GM21619 (cell line): ENCODE data around the gene HASPIN.

ENCODE experiments used
- ATAC-seq: cut with Tn5 transposase; IDR thresholded peaks from one replicate; pipeline ENCODE4 v1.9.1; 2021; ENCODE audit not compliant: unreplicated experiment

HASPIN gene

GRCh38 chr17:3723556-3724377, at the start of gene HASPIN:
Gene HASPIN (plus strand): TSS chr17:3723903. CDS start chr17:3723936, 33 bp downstream.
- peak; percentile 82 for ATAC-seq

DNA sequence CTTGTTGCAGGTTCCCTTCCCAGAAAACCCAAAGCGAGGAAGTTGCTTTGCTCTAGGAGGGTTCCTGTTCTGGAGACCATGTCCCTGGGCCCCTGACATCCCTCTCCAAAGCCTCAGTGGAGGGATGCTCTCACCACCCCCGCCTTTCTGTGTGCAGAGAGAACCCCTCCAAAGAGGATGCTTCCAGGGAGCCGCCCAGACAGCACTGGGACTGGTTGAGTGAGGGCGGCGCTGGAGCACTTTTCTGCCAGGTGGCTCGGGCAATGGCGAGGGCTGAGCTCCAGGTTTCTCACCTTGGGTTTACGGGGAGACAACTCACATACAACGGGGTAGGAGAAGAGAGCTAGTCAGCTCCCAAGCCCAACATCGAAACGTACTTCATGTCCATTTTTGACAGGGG, 47.8 kb upstream of the HASPIN start:
- ATAC-seq: no peak

DNA sequence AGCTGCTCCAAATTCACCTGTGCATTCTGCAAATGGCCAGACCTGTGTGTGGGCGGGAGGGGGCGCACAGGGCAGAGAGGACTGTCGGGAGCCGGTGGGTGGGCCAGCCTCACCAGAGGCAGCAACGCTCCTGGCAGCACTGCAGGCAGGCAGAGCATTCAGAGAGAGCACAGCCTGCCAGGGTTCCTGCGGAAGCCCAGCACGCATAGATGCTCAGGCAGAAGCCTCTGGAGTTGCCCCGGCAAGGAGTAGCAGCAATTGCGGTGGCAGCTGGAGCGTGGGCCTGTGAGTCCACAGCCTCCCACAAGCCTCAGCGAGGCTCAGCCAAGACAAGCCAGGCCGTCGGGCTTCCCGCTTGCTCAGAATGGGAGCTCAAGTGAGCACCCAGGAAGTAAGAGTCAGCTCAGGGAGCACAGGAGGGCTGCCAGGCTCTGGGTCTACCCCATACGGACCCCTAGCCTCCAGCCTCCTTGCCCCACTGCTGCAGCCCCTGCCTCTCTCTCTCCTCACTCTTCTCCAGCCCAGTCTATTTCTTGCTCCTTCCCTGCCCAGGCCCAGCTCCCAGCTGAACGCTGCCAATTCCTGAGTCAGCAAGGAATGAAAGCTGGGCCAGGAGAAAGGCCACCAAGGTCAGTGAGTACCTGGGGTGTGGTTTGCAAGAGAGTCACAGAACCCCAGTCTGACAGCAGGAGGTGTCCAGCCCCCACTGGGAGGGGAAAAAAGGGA, 45.4 kb upstream of the HASPIN start:
- no peak for ATAC-seq

DNA sequence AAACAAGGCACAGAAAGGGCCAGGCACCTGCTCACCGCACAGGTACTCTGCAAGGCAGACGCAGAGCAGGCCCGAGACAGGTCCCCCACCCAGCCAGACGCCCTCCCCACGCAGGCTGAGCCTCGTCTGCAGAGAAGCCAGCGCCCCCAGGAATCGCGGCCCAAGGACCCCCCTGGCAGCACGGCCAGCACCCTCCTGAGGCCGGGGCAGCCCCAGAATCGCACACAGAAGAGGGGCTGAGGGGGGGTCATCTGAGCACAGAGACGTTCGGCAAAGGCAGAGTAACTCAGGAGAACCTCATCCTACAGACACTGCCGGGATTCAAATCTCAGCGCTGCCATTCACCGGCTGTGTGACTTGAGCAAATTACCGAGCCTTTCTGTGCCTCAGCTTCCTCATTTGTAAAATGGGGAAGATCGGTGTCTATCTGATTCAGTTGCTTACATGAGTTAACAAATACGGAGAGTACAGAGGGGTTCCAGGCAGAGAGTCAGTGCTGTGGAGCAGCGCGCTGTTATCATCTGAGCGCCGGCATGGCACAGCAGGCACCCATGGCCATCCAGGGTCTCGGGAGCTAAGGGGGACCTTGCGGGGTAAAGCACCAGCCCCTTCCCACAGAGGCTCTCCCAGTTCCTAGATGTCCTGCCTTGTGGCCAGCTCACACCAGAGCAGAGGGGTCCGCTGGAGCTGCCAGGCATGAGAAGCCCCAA, 44.7 kb upstream of the HASPIN start:
- ATAC-seq: no peak

DNA sequence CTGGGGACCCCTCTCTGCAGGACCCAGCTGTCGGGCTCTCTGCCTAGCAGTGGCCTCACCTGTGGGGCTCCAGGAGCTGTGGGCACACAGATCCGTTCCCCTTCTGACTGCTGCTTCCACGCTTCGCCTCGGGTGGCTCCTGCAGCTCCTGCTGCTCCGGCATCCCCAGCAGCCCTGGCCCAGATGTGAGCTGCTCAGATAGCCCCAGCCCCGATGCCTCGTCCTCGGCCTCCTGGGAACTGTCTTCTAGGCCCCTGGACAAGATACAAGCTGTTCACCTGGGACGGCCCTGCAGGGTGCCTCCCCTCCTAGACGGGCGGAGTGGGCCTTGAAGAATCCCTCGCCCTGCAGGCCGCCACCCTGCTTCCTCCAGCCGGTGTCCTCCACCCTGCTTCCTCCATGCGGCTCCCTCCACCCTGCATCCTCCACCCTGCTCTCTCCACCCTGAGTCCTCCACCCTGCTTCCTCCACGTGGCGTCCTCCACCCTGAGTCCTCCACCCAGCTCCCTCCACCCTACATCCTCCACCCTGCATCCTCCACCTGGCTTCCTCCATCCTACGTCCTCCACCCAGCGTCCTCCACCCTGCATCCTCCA, 44.1 kb upstream of the HASPIN start:
- no peak for ATAC-seq

- no peak for ATAC-seq
Measured at GRCh38 chr17:3681057-3681456, 42.6 kb upstream of the HASPIN start.

GRCh38 chr17:3681565-3681964, 42.1 kb upstream of the HASPIN start:
- ATAC-seq: no peak

DNA sequence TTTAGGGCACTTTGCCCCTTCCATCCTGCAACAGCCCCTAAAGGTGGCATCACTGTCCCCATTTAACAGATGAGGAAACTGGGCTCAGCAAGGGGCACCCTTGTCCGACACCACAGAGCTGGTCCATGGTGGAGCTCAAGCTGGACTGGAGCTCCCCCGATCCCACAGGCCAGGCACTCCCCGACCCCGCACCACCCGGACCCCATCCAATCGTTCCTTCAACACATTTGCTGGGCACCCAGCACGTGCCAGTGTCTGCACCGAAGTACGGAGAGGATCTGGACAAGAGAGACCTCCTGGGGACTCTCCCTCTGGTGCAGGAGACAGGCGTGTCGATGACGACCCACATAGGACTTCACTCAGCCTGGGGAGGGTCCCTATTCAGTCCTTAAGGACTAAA, 41.7 kb upstream of the HASPIN start:
- no peak for ATAC-seq

DNA sequence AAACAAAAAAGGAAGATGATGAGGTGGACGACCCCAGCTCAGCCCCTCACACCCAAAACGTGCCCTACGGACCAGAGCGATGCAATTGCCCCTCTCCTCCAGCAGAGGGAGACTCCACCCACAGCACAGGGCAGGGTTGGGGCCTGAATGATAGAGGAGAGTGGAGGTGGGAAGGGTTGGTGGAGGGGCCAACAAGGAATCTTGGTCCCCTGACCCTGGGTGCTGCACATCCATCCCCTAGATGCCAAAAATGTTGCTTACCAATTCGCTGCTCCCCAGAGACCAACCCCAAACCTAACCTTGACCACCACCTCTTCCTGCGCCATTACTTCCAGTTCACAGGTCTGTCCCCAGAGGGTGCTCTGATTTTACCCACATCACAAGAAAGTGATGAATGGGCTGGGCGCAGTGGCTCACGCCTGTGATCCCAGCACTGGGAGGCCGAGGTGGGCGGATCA, 40.6 kb upstream of the HASPIN start:
- peak; percentile 67 for ATAC-seq

GRCh38 chr17:3685174-3685573, 38.5 kb upstream of the HASPIN start:
- ATAC-seq: no peak

DNA sequence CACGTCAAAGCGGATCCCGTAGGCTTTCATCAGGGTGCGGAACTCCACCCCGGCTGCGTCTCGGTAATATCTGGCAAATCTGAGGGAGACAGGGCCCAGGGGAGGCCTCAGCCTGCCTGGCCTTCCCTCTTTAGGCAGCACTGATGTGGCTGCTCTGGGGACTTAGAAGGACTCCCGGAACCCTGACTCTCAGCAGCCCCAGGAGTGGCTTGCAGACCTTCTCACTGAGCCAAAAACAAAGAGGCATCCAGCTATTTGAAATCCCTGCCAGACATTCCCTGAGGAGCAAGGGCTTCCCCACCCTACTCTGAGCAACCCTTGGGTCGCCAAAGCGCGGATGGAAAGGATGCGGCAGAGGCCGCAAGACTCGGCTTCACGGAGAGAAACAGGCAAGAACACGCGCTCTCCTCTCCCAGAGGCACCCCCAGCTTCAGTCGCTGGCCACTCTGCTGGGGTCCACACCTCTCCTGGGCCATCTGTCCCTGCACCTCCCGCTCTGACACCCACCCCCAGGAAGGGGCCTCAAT, 35.6 kb upstream of the HASPIN start:
- ATAC-seq: no peak

DNA sequence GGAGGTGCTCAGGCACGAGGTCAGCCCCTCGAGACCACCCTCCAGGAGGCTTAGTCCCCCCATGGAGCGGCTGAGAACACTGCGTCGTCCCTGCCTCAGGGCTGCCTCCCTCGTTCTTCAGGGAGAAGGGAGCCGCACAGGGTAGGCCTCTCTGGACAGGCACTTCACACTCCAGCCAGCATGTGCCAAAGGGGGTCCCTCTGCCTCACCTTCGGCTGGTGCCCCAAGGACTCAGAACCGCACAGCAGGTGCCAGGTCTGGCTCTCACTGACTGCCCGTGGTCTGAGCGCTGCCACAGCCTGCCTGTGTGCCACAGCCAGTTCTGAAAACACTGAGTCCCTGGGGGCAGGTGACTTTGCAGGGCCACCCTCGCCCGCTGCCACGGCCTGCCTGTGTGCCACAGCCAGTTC, 34.8 kb upstream of the HASPIN start:
- ATAC-seq: no peak

DNA sequence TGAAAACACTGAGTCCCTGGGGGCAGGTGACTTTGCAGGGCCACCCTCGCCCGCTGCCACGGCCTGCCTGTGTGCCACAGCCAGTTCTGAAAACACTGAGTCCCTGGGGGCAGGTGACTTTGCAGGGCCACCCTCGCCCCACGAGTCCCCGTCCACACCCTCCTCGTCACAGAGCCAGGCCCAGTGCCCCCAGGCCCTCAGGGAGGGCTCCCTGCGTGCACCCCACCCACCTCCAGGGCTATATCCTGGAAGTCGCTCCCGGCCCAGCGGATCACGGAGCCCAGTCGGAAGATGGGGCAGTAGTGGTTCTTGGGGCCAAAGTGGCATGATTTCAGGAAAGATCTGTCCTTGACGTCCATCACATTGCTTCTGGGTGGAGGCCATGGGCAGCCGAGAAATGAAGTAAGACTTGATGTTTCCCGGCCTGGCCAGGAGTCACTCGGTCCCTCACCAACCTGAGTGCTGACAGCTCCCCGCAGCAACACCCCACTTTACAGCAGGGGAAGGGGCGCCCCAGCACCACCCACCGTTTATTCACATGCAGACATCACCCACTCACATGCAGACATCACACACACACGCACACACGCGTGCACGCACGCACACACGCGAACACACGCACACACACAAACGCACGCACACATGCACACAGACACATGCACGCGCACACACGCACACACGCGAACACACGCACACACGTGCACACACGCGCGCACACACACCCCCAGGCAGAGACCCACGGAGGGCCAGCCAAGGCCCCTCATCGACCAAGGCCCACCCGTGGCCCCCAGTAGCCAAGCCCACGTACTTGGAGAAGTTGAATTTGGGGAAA, 34.2 kb upstream of the HASPIN start:
- no peak for ATAC-seq

GRCh38 chr17:3690094-3690715, 33.5 kb upstream of the HASPIN start:
- ATAC-seq: no peak

DNA sequence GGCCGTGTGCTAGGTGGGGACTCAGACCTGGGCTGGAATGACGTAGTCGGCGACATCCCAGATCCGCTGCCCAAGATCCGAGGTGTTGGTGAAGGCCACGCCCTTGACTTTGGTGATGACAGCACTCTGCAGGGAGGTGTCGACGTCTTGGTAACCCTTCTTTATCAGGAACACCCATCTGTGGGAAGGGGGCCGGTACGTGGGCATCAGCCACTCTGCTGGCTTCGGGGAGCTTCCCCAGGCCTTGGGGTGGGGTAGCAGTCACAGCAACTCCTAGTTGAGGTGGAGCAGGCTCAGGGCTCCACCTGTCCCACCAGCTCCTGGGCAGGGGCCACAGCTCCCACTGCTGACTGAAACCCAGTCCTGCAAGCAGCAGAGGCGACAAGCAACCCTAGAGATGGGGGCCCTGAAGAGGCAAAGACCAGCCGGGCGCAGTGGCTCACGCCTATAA, 32.1 kb upstream of the HASPIN start:
- ATAC-seq: no peak

- ATAC-seq: no peak
Measured at GRCh38 chr17:3692346-3692745, 31.4 kb upstream of the HASPIN start.

DNA sequence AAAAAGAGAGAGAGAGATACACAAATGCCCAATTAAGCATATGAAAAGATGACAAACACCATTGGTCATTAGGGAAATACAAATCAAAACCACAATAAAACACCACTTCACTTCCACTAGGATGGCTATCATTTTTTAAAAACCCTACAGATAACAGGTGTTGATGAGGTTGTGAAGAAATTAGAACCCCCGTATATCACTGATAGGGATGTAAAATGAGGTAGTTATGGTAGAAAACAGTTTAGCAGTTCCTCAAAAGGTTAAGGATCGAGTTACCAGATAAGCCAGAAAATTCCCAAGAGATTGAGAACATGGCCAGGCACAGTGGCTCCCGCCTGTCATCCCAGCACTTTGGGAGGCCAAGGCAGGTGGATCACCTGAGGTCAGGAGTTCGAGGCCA, 30.6 kb upstream of the HASPIN start:
- no peak for ATAC-seq

DNA sequence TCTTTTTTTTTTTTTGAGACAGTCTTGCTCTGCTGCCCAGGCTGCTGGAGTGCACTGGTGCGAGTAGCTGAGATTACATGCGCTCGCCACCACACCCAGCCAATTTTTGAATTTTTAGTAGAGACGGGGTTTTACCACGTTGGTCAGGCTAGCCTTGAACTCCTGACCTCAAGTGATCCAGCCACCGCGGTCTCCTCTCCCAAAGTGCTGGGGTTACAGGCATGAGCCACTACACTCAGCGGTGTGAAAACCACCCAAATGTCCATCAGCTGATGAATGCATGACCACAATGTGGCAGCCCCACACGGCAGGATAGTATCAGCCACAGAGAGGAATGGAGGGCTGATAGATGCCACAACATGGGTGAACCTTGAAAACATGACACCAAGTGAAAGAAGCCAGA, 29.9 kb upstream of the HASPIN start:
- ATAC-seq: peak; percentile 56

GRCh38 chr17:3695129-3695722, 28.5 kb upstream of the HASPIN start:
- ATAC-seq: no peak
